NCI-H2107 (cell line): Measurements from ENCODE around the gene COQ8A.
A peak's percentile ranks its signal among the peaks of the same experiment; 100 is the strongest.
"Not testable (repeated sequence)": the region's sequence is repeated elsewhere in the genome, so short reads cannot be mapped to it uniquely, and the experiment has no call there.

ENCODE experiments used
- DNase-seq: peaks from one replicate; lab custom pipeline; 2025; lab: John Stamatoyannopoulos, UW

Gene COQ8A

GRCh38 chr1:226929260-226930111 is 10.6 kb upstream of the COQ8A start:
- DNase-seq, result not testable (repeated sequence)

GRCh38 chr1:226934483-226935237 is 5.4 kb upstream of the COQ8A start:
- DNase-seq, result no peak

GRCh38 chr1:226937940-226938725 is 2.0 kb upstream of the COQ8A start:
- DNase-seq, result no peak

- no peak for DNase-seq
These were observed 1.1 kb upstream of the COQ8A start for GRCh38 chr1:226938903-226939437.

DNA sequence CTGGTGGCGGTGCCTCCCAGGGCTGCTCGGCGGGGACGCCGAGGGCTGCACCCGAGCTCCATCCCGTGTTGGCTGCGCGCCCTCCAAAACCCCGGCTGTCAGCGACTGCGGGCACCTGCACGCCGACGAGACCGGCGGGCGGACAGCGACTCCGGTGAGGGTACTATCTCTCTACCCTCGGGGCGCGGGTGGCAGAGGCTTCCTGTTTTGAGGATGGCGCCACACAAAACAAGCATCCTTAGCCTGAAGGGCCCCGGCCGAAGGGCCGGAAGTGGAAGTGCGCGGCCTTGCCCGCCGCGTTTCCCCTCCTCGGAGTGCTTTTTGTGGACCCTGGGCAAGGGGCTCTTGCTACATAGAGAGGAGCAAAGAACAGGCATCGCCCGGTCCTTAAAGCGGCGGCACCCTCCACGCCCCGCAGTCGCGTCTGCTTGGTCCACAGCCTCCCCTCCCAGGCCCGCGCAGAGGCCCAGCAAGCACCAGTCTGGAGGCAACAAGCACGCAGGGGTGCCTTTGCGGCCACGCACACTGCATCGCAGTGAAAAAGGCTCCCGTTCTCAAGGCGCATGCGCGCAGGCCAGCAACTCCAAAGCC is 561 bp upstream of the COQ8A start:
- no peak for DNase-seq

DNA sequence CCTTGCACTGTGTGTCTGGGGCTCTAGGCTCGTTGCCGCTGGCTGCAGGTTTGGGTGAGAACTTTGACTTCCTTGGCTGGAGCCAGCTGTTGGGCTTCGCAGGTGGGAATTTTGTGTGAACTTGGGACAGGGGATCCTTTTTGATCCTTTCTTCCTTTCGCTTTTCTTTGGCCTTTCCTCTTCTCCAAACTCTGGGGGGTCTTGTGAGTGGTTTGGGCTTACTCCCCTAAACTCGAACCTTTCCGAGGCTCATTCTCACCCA is 643 bp downstream of the COQ8A start:
- no peak for DNase-seq

DNA sequence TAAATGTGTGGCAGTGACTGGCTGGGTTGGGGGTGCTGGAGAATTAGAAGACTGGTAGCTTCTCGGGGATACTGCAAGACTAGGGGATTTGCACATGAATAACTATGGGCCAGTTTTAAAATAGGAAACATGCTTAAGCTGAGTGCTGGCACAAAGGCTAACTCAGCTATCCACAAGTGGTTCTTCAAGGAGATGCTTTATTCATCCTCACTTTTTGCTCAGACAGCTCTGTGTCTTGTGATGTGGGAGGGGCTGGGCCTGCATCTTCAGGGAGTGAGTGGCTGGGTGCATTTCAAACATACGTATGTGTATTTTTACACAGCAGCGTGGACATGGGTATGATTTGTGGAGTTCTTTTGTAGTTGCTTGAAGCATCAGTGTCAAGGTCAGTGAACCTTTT is 2.3 kb downstream of the COQ8A start:
- DNase-seq, result no peak

GRCh38 chr1:226943156-226943555 is 3.1 kb downstream of the COQ8A start:
- no peak for DNase-seq

DNA sequence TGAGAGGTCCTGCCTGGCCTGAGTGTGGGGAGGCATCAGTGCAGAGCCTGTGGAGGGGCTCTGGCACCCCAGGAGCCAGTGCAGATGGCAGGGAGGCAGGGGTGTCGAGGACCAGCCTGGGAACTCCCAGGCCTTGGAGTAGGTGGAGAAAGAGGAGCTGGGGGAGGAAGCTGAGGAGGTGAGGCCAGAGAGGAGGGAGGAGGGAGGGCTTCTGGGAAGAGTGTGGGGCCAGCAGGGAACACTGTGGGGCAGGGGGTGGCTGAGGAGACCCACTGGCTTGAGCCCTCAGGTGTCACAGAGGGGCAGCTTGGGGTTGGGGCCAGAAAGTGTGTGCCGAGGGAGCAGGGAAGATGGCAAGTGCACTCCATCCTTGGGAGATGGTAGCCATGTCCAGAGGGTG is 3.8 kb downstream of the COQ8A start:
- no peak for DNase-seq

DNA sequence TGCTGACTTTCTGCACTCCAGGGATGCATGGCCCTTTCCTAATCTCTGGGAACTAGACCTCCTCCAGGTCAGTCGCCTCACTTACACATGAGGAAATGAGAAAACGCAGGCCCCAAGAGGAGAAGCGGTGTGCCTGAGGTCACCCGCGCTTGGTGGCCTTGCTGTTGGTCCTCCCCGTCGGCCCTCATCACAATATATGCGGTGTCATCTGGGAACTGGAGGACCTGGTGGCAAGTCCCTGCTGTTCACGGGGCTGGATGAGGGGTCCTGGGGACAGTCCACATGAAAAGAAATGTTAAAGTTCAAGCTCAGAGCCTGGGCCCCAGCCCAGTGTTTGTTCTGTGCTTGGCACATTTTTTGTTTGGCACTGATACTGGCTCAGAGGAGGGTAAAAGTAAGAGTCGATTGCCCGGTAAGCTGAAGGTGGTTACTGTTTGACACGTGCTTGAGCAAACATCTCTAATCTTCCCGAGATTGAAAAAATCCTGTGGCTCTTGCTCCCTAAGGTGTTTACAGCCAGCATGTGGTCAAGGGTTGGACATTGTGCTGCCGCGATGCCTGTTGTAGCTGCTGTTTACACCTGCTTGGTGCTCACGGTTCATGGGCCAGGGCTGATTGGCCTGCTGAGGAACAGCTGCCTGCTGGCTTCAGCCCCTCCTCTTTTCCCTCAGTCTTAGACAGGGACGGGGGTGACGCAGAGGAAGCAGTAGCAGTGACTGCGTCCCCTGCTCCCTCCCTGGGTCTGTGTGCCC is 5.2 kb downstream of the COQ8A start:
- peak; percentile 47 for DNase-seq

DNA sequence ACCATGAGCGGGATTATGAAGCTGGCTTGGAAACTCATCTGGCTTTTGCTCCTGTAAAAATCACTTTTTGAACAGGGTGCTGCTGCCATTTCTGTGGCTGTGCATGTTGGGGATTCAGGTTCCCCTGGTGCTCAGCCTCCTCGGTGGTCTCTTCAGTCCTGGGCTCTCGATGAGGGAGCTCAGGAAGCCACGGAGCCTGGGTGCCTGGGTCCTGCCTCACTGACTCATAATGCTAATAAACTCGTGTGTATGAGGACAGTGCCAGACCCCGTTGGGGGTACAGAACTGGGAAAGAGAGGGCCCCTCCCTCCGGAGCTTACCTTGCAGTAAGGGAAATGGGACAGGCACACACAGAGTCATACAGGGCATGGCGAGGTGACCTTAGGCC is 5.8 kb downstream of the COQ8A start:
- DNase-seq, result no peak

GRCh38 chr1:226946285-226946684 is 6.2 kb downstream of the COQ8A start:
- DNase-seq, result no peak

- no peak for DNase-seq
These were observed 6.7 kb downstream of the COQ8A start for GRCh38 chr1:226946841-226947240.

DNA sequence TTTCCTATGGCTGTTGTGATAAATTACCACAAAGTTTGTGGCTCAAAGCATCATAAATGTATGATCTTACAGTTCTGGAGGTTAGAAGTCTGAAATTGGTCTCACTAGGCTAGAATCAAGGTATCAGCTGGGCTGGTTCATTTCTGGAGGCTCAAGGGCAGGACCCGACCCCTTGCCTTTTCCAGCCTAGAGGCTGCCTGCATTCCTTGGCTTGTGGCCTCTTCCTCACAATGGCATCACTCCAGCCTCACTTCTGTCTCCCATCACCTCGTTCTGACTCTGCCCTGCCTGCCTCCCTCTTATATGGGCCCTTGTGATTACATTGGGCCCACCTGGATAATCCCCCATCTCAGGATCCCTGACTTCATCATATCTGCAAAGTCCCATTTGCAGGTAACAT is 8.0 kb downstream of the COQ8A start:
- no peak for DNase-seq

DNA sequence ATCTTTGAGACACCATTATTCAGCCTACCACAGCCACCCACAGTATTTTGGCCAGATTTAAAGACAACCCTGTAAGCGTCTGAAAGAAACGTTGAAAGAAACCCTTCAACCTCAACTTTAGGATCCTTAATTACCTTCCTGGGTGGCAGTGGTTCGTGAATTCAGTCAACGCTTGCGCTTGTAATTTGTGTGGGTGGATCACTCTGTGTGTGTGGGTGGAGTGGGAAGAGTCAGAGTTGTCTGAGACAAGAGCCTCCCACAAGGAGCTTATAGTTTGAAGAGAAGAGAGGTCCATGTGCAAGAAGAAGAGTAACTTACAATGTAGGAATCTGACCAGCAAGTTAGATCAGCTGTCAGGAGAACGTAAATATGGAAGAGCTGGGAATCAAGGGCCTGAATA is 8.4 kb downstream of the COQ8A start:
- DNase-seq, result no peak

DNA sequence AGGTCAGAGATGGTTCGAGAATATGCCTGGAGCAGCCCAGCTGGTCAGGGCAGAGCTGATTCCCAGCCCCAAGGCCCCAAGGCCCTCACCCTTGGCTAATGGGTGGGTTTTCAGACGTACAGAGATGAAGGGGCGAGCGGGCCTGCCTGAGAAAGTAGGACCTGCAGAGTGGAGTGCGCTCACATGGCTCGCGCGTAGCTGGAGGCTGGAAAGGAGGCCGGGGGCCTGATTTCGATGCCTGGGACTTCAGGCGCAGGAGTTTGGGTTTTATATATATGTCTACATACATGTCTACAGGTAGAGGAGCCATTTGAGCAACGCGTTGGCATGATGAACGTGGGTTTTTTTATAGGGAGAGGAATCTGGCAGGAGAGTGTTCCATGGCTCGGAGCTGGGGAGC is 8.9 kb downstream of the COQ8A start:
- no peak for DNase-seq

- no peak for DNase-seq
These were observed 9.3 kb downstream of the COQ8A start for GRCh38 chr1:226949401-226949800.

GRCh38 chr1:226950316-226950715 is 10.2 kb downstream of the COQ8A start:
- DNase-seq, result no peak

- DNase-seq, result no peak
These were observed 10.8 kb downstream of the COQ8A start for GRCh38 chr1:226950871-226951270.

- DNase-seq, result no peak
These were observed 11.4 kb downstream of the COQ8A start for GRCh38 chr1:226951286-226952117.

DNA sequence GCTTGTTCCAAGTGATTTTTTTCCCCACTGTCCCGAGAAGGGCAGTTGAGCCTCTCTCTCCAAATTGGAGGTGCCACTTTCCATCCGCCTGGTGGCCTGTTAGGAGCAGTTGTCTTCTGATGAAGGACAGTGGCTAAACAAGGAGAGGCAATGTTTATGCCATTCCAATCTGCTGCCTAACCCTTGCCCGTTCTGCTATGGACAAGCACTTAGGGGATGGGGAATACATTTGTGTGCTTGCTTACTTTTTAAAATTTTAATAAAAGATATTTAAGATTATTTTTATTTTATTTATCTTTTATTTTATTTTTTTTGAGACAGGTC is 12.0 kb downstream of the COQ8A start:
- no peak for DNase-seq
